CD14-positive monocyte (primary cell): ENCODE results near the gene MAD2L1BP. TPM values are rescaled to one million over a fixed set of nuclear protein-coding genes. Genes with fewer than 3 reads are reported as not detected.

Experiments used
- DNase-seq, 3 donors: peaks; one replicate each; pipeline ENCODE4 v3.0.0-alpha.2; 2011 to 2022
- H2AFZ ChIP-seq: 2 replicates; pipeline ENCODE4 v1.6.0; 2012; ENCODE audit warnings: mild to moderate bottlenecking, low read depth, low read length, inconsistent platforms; ENCODE audit not compliant: insufficient read depth, poor library complexity, severe bottlenecking
- H3K27ac ChIP-seq, 2 donors: 1 replicate in 1 of 2; 2 replicates in 1 of 2; pipeline ENCODE4 v1.5.1; 2012 to 2013; ENCODE audit warnings: low read length in 2 of 2, control low read depth in 1 of 2, inconsistent platforms in 1 of 2, low read depth in 1 of 2, mild to moderate bottlenecking in 1 of 2
- H3K27me3 ChIP-seq, 2 donors: one replicate each; pipeline versions ENCODE4 v1.6.0 to v1.6.1; 2011 to 2013; ENCODE audit warnings: low read length in 2 of 2; ENCODE audit not compliant: control insufficient read depth in 2 of 2, insufficient read depth in 2 of 2
- H3K36me3 ChIP-seq, 2 donors: replicated peaks in 1 of 2; 1 replicate in 1 of 2; 2 replicates in 1 of 2; pipeline versions ENCODE4 v1.5.1 to v1.6.1; 2012 to 2013; ENCODE audit warnings: low read length in 2 of 2, control low read depth in 1 of 2, inconsistent platforms in 1 of 2, mild to moderate bottlenecking in 1 of 2; ENCODE audit not compliant: insufficient read depth in 2 of 2, control insufficient read depth in 1 of 2
- H3K4me1 ChIP-seq, 2 donors: 1 replicate in 1 of 2; 2 replicates in 1 of 2; pipeline versions ENCODE4 v1.5.1 to v1.6.1; 2012 to 2013; ENCODE audit warnings: low read length in 2 of 2, control low read depth in 1 of 2, inconsistent platforms in 1 of 2, mild to moderate bottlenecking in 1 of 2, moderate library complexity in 1 of 2; ENCODE audit not compliant: insufficient read depth in 2 of 2, control insufficient read depth in 1 of 2
- H3K4me2 ChIP-seq: replicated peaks from 2 replicates; pipeline ENCODE3; 2012; ENCODE audit warnings: low read length, moderate library complexity, mild to moderate bottlenecking; ENCODE audit not compliant: poor library complexity, severe bottlenecking; ENCODE audit errors: extremely low read depth
- H3K4me3 ChIP-seq, 3 experiments: fragments of 200-600 bp in 1 of 3; sonication (generic) in 1 of 3; replicated peaks in 1 of 3; 1 replicate in 2 of 3; 2 replicates in 1 of 3; pipeline ENCODE4 v1.5.1; 2011 to 2013; ENCODE audit warnings: low read length in 3 of 3, mild to moderate bottlenecking in 3 of 3, control low read depth in 2 of 3, low read depth in 2 of 3, inconsistent platforms in 1 of 3, moderate library complexity in 1 of 3
- H3K79me2 ChIP-seq: 2 replicates; pipeline ENCODE4 v1.6.0; 2012; ENCODE audit warnings: mild to moderate bottlenecking, control low read depth, inconsistent platforms, low read length, moderate library complexity; ENCODE audit not compliant: insufficient read depth
- H3K9ac ChIP-seq: 2 replicates; pipeline ENCODE4 v1.6.0; 2017; ENCODE audit warnings: low read length, mild to moderate bottlenecking; ENCODE audit not compliant: insufficient read depth, poor library complexity, severe bottlenecking
- H3K9me3 ChIP-seq, 2 donors: replicated peaks in 1 of 2; 1 replicate in 1 of 2; 2 replicates in 1 of 2; pipeline versions ENCODE4 v1.5.1 to v1.6.1; 2012 to 2013; ENCODE audit warnings: low read length in 2 of 2, control low read depth in 1 of 2; ENCODE audit not compliant: control insufficient read depth in 1 of 2, insufficient read depth in 1 of 2
- H4K20me1 ChIP-seq: 2 replicates; pipeline ENCODE4 v1.6.0; 2012; ENCODE audit warnings: mild to moderate bottlenecking, low read length, control low read depth, moderate library complexity; ENCODE audit not compliant: insufficient read depth
- H3K27ac Mint-ChIP-seq, 7 donors: one replicate each; pipeline ENCODE4 v1.8.0; 2020; ENCODE audit warnings: mild to moderate bottlenecking in 7 of 7, mixed read lengths in 7 of 7, moderate library complexity in 6 of 7, inconsistent platforms in 2 of 7
- H3K27me3 Mint-ChIP-seq, 3 donors: one replicate each; pipeline ENCODE4 v1.8.0; 2021 to 2022; ENCODE audit warnings: low read depth in 3 of 3, mild to moderate bottlenecking in 3 of 3, mixed read lengths in 3 of 3, moderate library complexity in 3 of 3, inconsistent platforms in 1 of 3
- H3K36me3 Mint-ChIP-seq, 2 donors: one replicate each; pipeline ENCODE4 v1.8.0; 2020; ENCODE audit warnings: mixed read lengths in 2 of 2, inconsistent platforms in 1 of 2, mild to moderate bottlenecking in 1 of 2
- H3K4me1 Mint-ChIP-seq: one replicate; pipeline ENCODE4 v1.8.0; 2020; ENCODE audit warnings: mild to moderate bottlenecking, mixed read lengths
- H3K4me3 Mint-ChIP-seq, 2 donors: one replicate each; pipeline ENCODE4 v1.8.0; 2020; ENCODE audit warnings: mild to moderate bottlenecking in 2 of 2, mixed read lengths in 2 of 2, moderate library complexity in 1 of 2
- H3K9me3 Mint-ChIP-seq, 7 donors: one replicate each; pipeline ENCODE4 v1.8.0; 2020 to 2022; ENCODE audit warnings: mixed read lengths in 7 of 7, mild to moderate bottlenecking in 6 of 7, moderate library complexity in 6 of 7, inconsistent platforms in 2 of 7
- CTCF ChIP-seq: fragments of 200-600 bp; IDR thresholded peaks from one replicate; pipeline ENCODE4 v1.8.0; 2022; ENCODE audit warnings: antibody characterized with exemption, mild to moderate bottlenecking
- WGBS: methylation state at CpG from one replicate; pipeline ENCODE4 v1.1.5; 2013; ENCODE audit warnings: missing lambda C conversion rate; ENCODE audit not compliant: insufficient coverage; 5-methylcytosine and 5-hydroxymethylcytosine counted together
- intact Hi-C, 2 donors: fragments of 100-400 bp; cut with micrococcal nuclease; formaldehyde crosslinking; loops; one replicate each; pipeline versions ENCODE4 v1.15.0 to v1.15.1; 2023
- polyA plus RNA-seq, 3 donors: library from polyadenylated mRNA; depleted of rRNA in 1 of 3; unstranded in 2 of 3; stranded (reverse) in 1 of 3; fragments of 300-500 nt in 2 of 3; fragments of >200 nt in 1 of 3; fragmentation: Illumina TruSeq in 2 of 3; gene quantifications; 1 replicate in 2 of 3; 2 replicates in 1 of 3; pipeline ENCODE4 v1.2.3, GENCODE V29; 2012 to 2021

Gene MAD2L1BP
- polyA plus RNA-seq, 3 donors, result 17.3 to 33.5 (median 26.5) TPM

GRCh38 chr6:43604174-43604573 is 31.5 kb upstream of the MAD2L1BP start:
- peaks cover 10% of the 10 kb centered on the region for H3K4me1 Mint-ChIP-seq
- H3K4me1 ChIP-seq, result peaks cover 10% of the 10 kb centered on the region in 2 donors
- TF ChIP-seq CTCF, result no peak
- H3K4me3 ChIP-seq, result no peak overlapping the region
- no peaks in the 10 kb centered on the region for H3K27me3 Mint-ChIP-seq
- peaks cover 52 to 78% of the 10 kb centered on the region in 2 donors for H3K36me3 Mint-ChIP-seq
- no peak overlapping the region for H3K4me2 ChIP-seq
- no peak overlapping the region for H3K27ac Mint-ChIP-seq
- H3K27ac ChIP-seq, result no peak overlapping the region
- intact Hi-C loops, result no loop called here
- no CpG with 5 or more reads among the region's 2 CpGs for WGBS
- H4K20me1 ChIP-seq, result no peaks in the 10 kb centered on the region
- peaks cover 44 to 76% of the 10 kb centered on the region in 2 donors for H3K36me3 ChIP-seq
- no peak overlapping the region for H2AFZ ChIP-seq
- no peaks in the 10 kb centered on the region for H3K79me2 ChIP-seq
- H3K27me3 ChIP-seq, result no peaks in the 10 kb centered on the region
- H3K9ac ChIP-seq, result no peak overlapping the region
- H3K4me3 Mint-ChIP-seq, result no peak overlapping the region
- H3K9me3 ChIP-seq, result no peaks in the 10 kb centered on the region
- no peaks in the 10 kb centered on the region for H3K9me3 Mint-ChIP-seq
- DNase-seq, result no peak

- H3K36me3 ChIP-seq, result peaks cover 42 to 74% of the 10 kb centered on the region in 2 donors
- H3K4me1 Mint-ChIP-seq, result peaks cover 12% of the 10 kb centered on the region
- H4K20me1 ChIP-seq, result no peaks in the 10 kb centered on the region
- H3K4me2 ChIP-seq, result no peak overlapping the region
- peaks cover 10 to 11% of the 10 kb centered on the region in 2 donors for H3K4me1 ChIP-seq
- H3K36me3 Mint-ChIP-seq, result peaks cover 48 to 71% of the 10 kb centered on the region in 2 donors
- H3K27ac Mint-ChIP-seq, result no peak overlapping the region
- H3K4me3 Mint-ChIP-seq, result no peak overlapping the region
- no peak overlapping the region for H2AFZ ChIP-seq
- TF ChIP-seq CTCF, result no peak
- intact Hi-C loops, result no loop called here
- no peaks in the 10 kb centered on the region for H3K79me2 ChIP-seq
- no peaks in the 10 kb centered on the region for H3K27me3 Mint-ChIP-seq
- H3K27me3 ChIP-seq, result no peaks in the 10 kb centered on the region
- H3K9me3 Mint-ChIP-seq, result no peaks in the 10 kb centered on the region
- H3K4me3 ChIP-seq, result no peak overlapping the region
- H3K9ac ChIP-seq, result no peak overlapping the region
- no CpG with 5 or more reads among the region's 2 CpGs for WGBS
- no peak overlapping the region for H3K27ac ChIP-seq
- no peak for DNase-seq
- no peaks in the 10 kb centered on the region for H3K9me3 ChIP-seq
Observed at GRCh38 chr6:43606019-43606418, 29.6 kb upstream of the MAD2L1BP start.
